DOHH2 (cell line): ENCODE results near the gene GABPB2.

Experiments
- H3F3A ChIP-seq: fragments of 200-600 bp; sonication (generic), shearing (Covaris generic); 2 replicates; pipeline ENCODE4 v1.6.0; 2016; ENCODE audit warnings: antibody characterized with exemption, mild to moderate bottlenecking; ENCODE audit not compliant: control insufficient read depth, insufficient read depth
- H3K27ac ChIP-seq: fragments of 200-600 bp; sonication (generic); 2 replicates; pipeline ENCODE4 v1.5.1; 2014; ENCODE audit warnings: low read depth, mild to moderate bottlenecking, low read length, moderate library complexity
- H3K27me3 ChIP-seq: fragments of 200-600 bp; sonication (generic); 2 replicates; pipeline ENCODE4 v1.6.1; 2014; ENCODE audit warnings: mild to moderate bottlenecking, low read length, mixed read lengths; ENCODE audit not compliant: control insufficient read depth
- H3K36me3 ChIP-seq: fragments of 200-600 bp; sonication (generic); 2 replicates; pipeline ENCODE4 v1.6.1; 2014; ENCODE audit warnings: mild to moderate bottlenecking, low read length, moderate library complexity, mixed read lengths; ENCODE audit not compliant: control insufficient read depth
- H3K4me1 ChIP-seq: fragments of 200-600 bp; sonication (generic); 2 replicates; pipeline ENCODE4 v1.6.1; 2014; ENCODE audit warnings: mild to moderate bottlenecking, low read length, mixed read lengths; ENCODE audit not compliant: control insufficient read depth
- H3K4me2 ChIP-seq: fragments of 200-600 bp; sonication (generic); 2 replicates; pipeline ENCODE4 v1.6.0; 2014; ENCODE audit warnings: mild to moderate bottlenecking, low read length, moderate library complexity
- H3K4me3 ChIP-seq: fragments of 200-600 bp; sonication (generic); 2 replicates; pipeline ENCODE4 v1.5.1; 2014; ENCODE audit warnings: mild to moderate bottlenecking, low read length, mixed read lengths
- H3K79me2 ChIP-seq: fragments of 200-600 bp; sonication (generic); 2 replicates; pipeline ENCODE4 v1.6.1; 2014; ENCODE audit warnings: mild to moderate bottlenecking, low read length, mixed read lengths; ENCODE audit not compliant: control insufficient read depth
- H3K9me2 ChIP-seq: fragments of 200-600 bp; sonication (generic); replicated peaks from 2 replicates; pipeline ENCODE4 v1.6.1; 2014; ENCODE audit warnings: mild to moderate bottlenecking, low read length, mixed read lengths; ENCODE audit not compliant: control insufficient read depth
- H3K9me3 ChIP-seq: fragments of 200-600 bp; sonication (generic); 2 replicates; pipeline ENCODE4 v1.6.1; 2014; ENCODE audit warnings: antibody characterized with exemption, low read length, mixed read lengths; ENCODE audit not compliant: control insufficient read depth, insufficient read depth
- H4K20me1 ChIP-seq: fragments of 200-600 bp; sonication (generic); 2 replicates; pipeline ENCODE4 v1.6.0; 2014; ENCODE audit warnings: low read depth, mild to moderate bottlenecking, antibody characterized with exemption, low read length, moderate library complexity; ENCODE audit not compliant: control insufficient read depth, insufficient read depth
- CTCF ChIP-seq: fragments of 200-600 bp; sonication (generic); IDR thresholded peaks from one replicate; pipeline ENCODE4 v1.5.1; 2014; ENCODE audit warnings: antibody characterized with exemption, mild to moderate bottlenecking, low read depth, low read length; ENCODE audit not compliant: poor library complexity, severe bottlenecking
- EZH2phosphoT487 ChIP-seq: fragments of 200-600 bp; sonication (generic); IDR thresholded peaks from 2 replicates; pipeline ENCODE4 v1.6.1; 2017; ENCODE audit warnings: borderline replicate concordance, mild to moderate bottlenecking, antibody characterized with exemption, low read length, moderate library complexity, mixed read lengths

GABPB2 gene

GRCh38 chr1:151143986-151144385 is 73.4 kb downstream of the GABPB2 start:
- Histone ChIP-seq H4K20me1 (no peaks in the 10 kb centered on the region), H3K27ac (no peak overlapping the region), H3K9me2 (no peaks in the 10 kb centered on the region), H3K4me1 (peaks cover 52% of the 10 kb centered on the region), H3K36me3 (no peaks in the 10 kb centered on the region), H3K9me3 (no peaks in the 10 kb centered on the region), H3K4me2 (peak overlapping the region; percentile 33), H3K4me3 (no peak overlapping the region), H3K27me3 (no peaks in the 10 kb centered on the region), H3K79me2 (no peaks in the 10 kb centered on the region), H3F3A (no peaks in the 10 kb centered on the region)
- TF ChIP-seq CTCF = no peak
- no peak for TF ChIP-seq EZH2phosphoT487

- Histone ChIP-seq H4K20me1 (no peaks in the 10 kb centered on the region), H3K9me3 (no peaks in the 10 kb centered on the region), H3K4me2 (peak overlapping the region; percentile 33), H3K27ac (no peak overlapping the region), H3F3A (no peaks in the 10 kb centered on the region), H3K27me3 (no peaks in the 10 kb centered on the region), H3K4me1 (peaks cover 56% of the 10 kb centered on the region), H3K9me2 (no peaks in the 10 kb centered on the region), H3K4me3 (no peak overlapping the region), H3K36me3 (no peaks in the 10 kb centered on the region), H3K79me2 (no peaks in the 10 kb centered on the region)
- no peak for TF ChIP-seq CTCF
- no peak for TF ChIP-seq EZH2phosphoT487
Measured at GRCh38 chr1:151144474-151145303, 74.1 kb downstream of the GABPB2 start.

GRCh38 chr1:151145304-151146071 is 74.9 kb downstream of the GABPB2 start:
- Histone ChIP-seq H3K27ac (no peak overlapping the region), H3K9me3 (no peaks in the 10 kb centered on the region), H4K20me1 (no peaks in the 10 kb centered on the region), H3K36me3 (no peaks in the 10 kb centered on the region), H3K9me2 (no peaks in the 10 kb centered on the region), H3F3A (0 out of 2 replicates have a peak, but pooled peaks cover 2% of the 10 kb centered on the region), H3K27me3 (no peaks in the 10 kb centered on the region), H3K79me2 (no peaks in the 10 kb centered on the region), H3K4me2 (peak overlapping the region; percentile 91), H3K4me3 (peak overlapping the region; percentile 73), H3K4me1 (peaks cover 57% of the 10 kb centered on the region)
- TF ChIP-seq CTCF = no peak
- no peak for TF ChIP-seq EZH2phosphoT487
